Adrenal gland (tissue), 5 donors: ENCODE results near the gene SPART.

ENCODE experiments used
- CTCF ChIP-seq, 6 experiments: fragments of 450-650 bp in 4 of 6; fragments of 200-600 bp in 2 of 6; sonication (generic) in 1 of 6; IDR thresholded peaks; 1 replicate in 5 of 6; 2 replicates in 1 of 6; pipeline versions ENCODE4 v1.5.1 to v1.8.0; 2016 to 2021; ENCODE audit warnings: antibody characterized with exemption in 6 of 6, mild to moderate bottlenecking in 2 of 6, moderate library complexity in 1 of 6
- POLR2A ChIP-seq, 2 donors: fragments of 450-650 bp; IDR thresholded peaks; one replicate each; pipeline ENCODE4 v1.6.1; 2017; ENCODE audit warnings: antibody characterized with exemption in 2 of 2, mild to moderate bottlenecking in 2 of 2, moderate library complexity in 1 of 2
- donor health status: DM: no; HTN: no; CAD: no.

- TF ChIP-seq POLR2A (IDR thresholded peaks at IDR 0.05) (no peak), CTCF (IDR thresholded peaks at IDR 0.05) (no peak)
These were observed 14.7 kb upstream of the SPART start for GRCh38 chr13:36360903-36361302.
